Smooth muscle cell (in vitro differentiated cells): ENCODE results near the gene SORBS1. TPM values are rescaled to one million over a fixed set of nuclear protein-coding genes. Genes with fewer than 3 reads are reported as not detected.

Experiments used
- DNase-seq: peaks from one replicate; lab custom pipeline; 2025; ENCODE audit not compliant: unreplicated experiment; lab: John Stamatoyannopoulos, UW
- H2AFZ ChIP-seq: fragments of 200-600 bp; sonication (generic); 2 replicates; pipeline ENCODE4 v1.6.0; 2016; ENCODE audit warnings: antibody characterized with exemption, low read depth, mild to moderate bottlenecking
- H3F3A ChIP-seq: fragments of 200-600 bp; sonication (generic); 2 replicates; pipeline ENCODE4 v1.6.0; 2017; ENCODE audit warnings: antibody characterized with exemption, low read depth
- H3K27ac ChIP-seq: fragments of 200-600 bp; sonication (generic); 2 replicates; pipeline ENCODE4 v1.5.1; 2016; ENCODE audit warnings: low read depth, mild to moderate bottlenecking
- H3K27me3 ChIP-seq: fragments of 200-600 bp; sonication (generic); 2 replicates; pipeline ENCODE4 v1.6.1; 2016; ENCODE audit warnings: low read depth, mild to moderate bottlenecking
- H3K36me3 ChIP-seq: fragments of 200-600 bp; sonication (generic); 2 replicates; pipeline ENCODE4 v1.5.1; 2016; ENCODE audit warnings: low read depth
- H3K4me1 ChIP-seq: fragments of 200-600 bp; sonication (generic); 2 replicates; pipeline ENCODE4 v1.5.1; 2016; ENCODE audit warnings: low read depth
- H3K4me2 ChIP-seq: fragments of 200-600 bp; sonication (generic); 2 replicates; pipeline ENCODE4 v1.6.0; 2016; ENCODE audit warnings: mild to moderate bottlenecking
- H3K4me3 ChIP-seq: fragments of 200-600 bp; sonication (generic); 2 replicates; pipeline ENCODE4 v1.5.1; 2016; ENCODE audit warnings: mild to moderate bottlenecking
- H3K79me2 ChIP-seq: fragments of 200-600 bp; sonication (generic); 2 replicates; pipeline ENCODE4 v1.6.0; 2016; ENCODE audit warnings: low read depth, mild to moderate bottlenecking
- H3K9ac ChIP-seq: fragments of 200-600 bp; sonication (generic); 2 replicates; pipeline ENCODE4 v1.6.0; 2016; ENCODE audit warnings: low read depth
- H3K9me3 ChIP-seq: fragments of 200-600 bp; sonication (generic); replicated peaks from 2 replicates; pipeline ENCODE4 v1.5.1; 2016; ENCODE audit warnings: low read depth
- H4K20me1 ChIP-seq: fragments of 200-600 bp; sonication (generic); 2 replicates; pipeline ENCODE4 v1.6.0; 2016; ENCODE audit warnings: low read depth
- WGBS: methylation state at CpG from one replicate; pipeline ENCODE4 v1.1.7; 2016; ENCODE audit warnings: low lambda C conversion rate; 5-methylcytosine and 5-hydroxymethylcytosine counted together
- polyA plus RNA-seq: library from polyadenylated mRNA; unstranded; fragments of >200 nt; fragmentation: Nextera tagmentation; extraction: Ambion mirVana; gene quantifications from 2 replicates; pipeline ENCODE4 v1.2.1, GENCODE V29; 2016
- total RNA-seq: library from RNA; depleted of rRNA; stranded (reverse); fragments of >200 nt; gene quantifications from 2 replicates; pipeline ENCODE4 v1.2.3, GENCODE V29; 2014
- TF ChIP-seq, protein P1 (sequence below): fragments of 200-600 bp; sonication (generic); IDR thresholded peaks from 2 replicates; pipeline ENCODE4 v1.5.1; 2017; ENCODE audit warnings: borderline replicate concordance, mild to moderate bottlenecking, antibody characterized with exemption; ENCODE audit not compliant: insufficient read depth, poor library complexity, severe bottlenecking

The SORBS1 gene
- total and polyA plus RNA-seq, 2 experiments from 2014 or later, result 14.6 to 21.0 TPM

DNA sequence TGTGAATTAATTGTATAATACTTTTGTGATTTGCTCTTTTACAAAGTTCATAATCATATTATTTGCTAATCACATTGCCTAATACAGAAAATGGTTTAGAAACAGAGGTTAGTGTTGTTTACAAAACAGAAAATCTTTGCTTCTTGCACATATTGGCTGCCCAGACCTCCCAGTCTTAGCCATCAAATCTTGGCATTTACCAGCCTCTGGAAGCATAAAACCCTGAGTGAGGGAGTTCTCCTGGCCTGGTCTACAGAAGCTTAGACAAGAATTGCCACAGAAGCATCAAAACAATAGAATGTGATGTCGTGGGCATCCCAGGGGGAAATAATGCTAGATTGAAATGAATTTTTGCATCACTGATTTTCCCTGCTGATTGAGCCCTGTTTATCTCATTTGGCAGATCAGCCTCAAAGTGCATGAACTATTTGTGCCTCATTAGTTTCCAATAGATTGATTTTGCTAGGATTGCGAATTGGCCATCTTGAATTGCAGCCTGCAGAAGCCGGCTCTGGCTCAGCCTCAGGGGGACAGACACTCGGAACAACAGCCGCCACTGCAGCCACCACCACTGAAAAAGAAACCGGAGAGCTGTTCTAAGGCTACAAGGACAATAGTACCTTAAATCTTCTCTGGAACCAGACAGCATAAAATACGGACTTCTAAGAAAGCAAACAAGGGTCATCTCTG is 11.1 kb upstream of the SORBS1 start:
- no peaks in the 10 kb centered on the region for H3K79me2 ChIP-seq
- TF ChIP-seq, protein P1, sequence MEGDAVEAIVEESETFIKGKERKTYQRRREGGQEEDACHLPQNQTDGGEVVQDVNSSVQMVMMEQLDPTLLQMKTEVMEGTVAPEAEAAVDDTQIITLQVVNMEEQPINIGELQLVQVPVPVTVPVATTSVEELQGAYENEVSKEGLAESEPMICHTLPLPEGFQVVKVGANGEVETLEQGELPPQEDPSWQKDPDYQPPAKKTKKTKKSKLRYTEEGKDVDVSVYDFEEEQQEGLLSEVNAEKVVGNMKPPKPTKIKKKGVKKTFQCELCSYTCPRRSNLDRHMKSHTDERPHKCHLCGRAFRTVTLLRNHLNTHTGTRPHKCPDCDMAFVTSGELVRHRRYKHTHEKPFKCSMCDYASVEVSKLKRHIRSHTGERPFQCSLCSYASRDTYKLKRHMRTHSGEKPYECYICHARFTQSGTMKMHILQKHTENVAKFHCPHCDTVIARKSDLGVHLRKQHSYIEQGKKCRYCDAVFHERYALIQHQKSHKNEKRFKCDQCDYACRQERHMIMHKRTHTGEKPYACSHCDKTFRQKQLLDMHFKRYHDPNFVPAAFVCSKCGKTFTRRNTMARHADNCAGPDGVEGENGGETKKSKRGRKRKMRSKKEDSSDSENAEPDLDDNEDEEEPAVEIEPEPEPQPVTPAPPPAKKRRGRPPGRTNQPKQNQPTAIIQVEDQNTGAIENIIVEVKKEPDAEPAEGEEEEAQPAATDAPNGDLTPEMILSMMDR, result no peak
- no peak for DNase-seq
- no peaks in the 10 kb centered on the region for H3K9me3 ChIP-seq
- H3K4me1 ChIP-seq, result peaks cover 5% of the 10 kb centered on the region
- no peak overlapping the region for H3K27ac ChIP-seq
- H4K20me1 ChIP-seq, result no peaks in the 10 kb centered on the region
- H3K4me2 ChIP-seq, result no peak overlapping the region
- WGBS, result 86% methylated on average over 7 of the region's 7 CpGs
- H3K9ac ChIP-seq, result no peak overlapping the region
- no peaks in the 10 kb centered on the region for H3K27me3 ChIP-seq
- no peaks in the 10 kb centered on the region for H3K36me3 ChIP-seq
- H3K4me3 ChIP-seq, result no peak overlapping the region
- no peak overlapping the region for H2AFZ ChIP-seq
- no peaks in the 10 kb centered on the region for H3F3A ChIP-seq

DNA sequence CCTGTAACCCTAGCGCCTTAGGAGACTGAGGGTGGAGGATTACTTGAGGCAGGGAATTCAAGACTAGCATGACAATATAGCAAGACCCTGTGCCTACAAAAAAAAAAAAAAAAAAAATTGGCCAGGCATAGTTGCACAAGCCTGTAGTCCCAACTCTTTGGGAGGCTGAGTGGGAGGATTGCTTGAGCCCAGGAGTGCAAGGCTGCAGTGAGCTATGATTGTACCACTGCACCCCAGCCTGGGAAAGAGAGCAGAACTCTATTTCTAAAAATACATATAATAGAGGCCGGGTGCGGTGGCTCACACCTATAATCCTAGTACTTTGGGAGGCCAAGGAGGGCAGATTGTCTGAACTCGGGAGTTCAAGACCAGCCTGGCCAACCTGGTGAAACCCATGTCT is 10.2 kb upstream of the SORBS1 start:
- peaks cover 5% of the 10 kb centered on the region for H3F3A ChIP-seq
- TF ChIP-seq, protein P1, result no peak

DNA sequence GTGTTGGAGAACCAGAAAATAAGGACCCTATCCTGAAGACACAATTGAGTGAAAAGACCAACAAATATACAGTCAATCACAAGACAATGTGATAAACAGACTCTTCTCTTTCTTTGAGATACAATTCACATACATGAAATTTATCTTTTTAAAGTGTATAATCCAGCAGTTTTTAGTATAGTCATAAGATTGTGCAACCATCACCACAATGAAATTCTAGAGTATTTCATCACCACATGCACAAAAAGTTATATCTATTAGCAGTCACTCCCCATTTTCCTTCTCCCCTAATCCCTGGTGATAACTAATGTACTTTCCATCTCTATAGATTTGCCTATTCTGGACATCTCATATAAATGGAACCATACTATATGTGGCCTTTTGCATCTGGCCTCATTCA is 8.2 kb upstream of the SORBS1 start:
- Histone ChIP-seq H2AFZ (no peak overlapping the region), H3K9me3 (no peaks in the 10 kb centered on the region), H3K27ac (no peak overlapping the region), H4K20me1 (no peaks in the 10 kb centered on the region), H3K79me2 (no peaks in the 10 kb centered on the region), H3K4me1 (peaks cover 5% of the 10 kb centered on the region), H3K4me2 (no peak overlapping the region), H3K9ac (no peak overlapping the region), H3K36me3 (no peaks in the 10 kb centered on the region), H3F3A (peaks cover 14% of the 10 kb centered on the region), H3K27me3 (no peaks in the 10 kb centered on the region), H3K4me3 (no peak overlapping the region)
- no peak for DNase-seq
- TF ChIP-seq, protein P1, result no peak

More for the DNA sequence above, 10.2 kb upstream of the SORBS1 start:
- H3K79me2 ChIP-seq, result no peaks in the 10 kb centered on the region
- no peak overlapping the region for H2AFZ ChIP-seq
- H3K4me3 ChIP-seq, result no peak overlapping the region
- H3K36me3 ChIP-seq, result no peaks in the 10 kb centered on the region
- H3K4me2 ChIP-seq, result no peak overlapping the region
- H3K9ac ChIP-seq, result no peak overlapping the region
- no peaks in the 10 kb centered on the region for H4K20me1 ChIP-seq
- H3K27ac ChIP-seq, result no peak overlapping the region
- H3K27me3 ChIP-seq, result no peaks in the 10 kb centered on the region
- no peaks in the 10 kb centered on the region for H3K9me3 ChIP-seq
- WGBS, result 98% methylated on average over 4 of the region's 4 CpGs
- H3K4me1 ChIP-seq, result peaks cover 5% of the 10 kb centered on the region
- no peak for DNase-seq
